GM06990 (cell line): ENCODE data around the gene TYK2.

ENCODE experiments used
- DNase-seq: peaks from one replicate; pipeline ENCODE4 v3.0.0-alpha.2; 2011; ENCODE audit not compliant: insufficient read length; ENCODE audit errors: extremely low read depth
- H3K27me3 ChIP-seq: replicated peaks from 2 replicates; pipeline ENCODE4 v1.6.0; 2011; ENCODE audit warnings: low read length; ENCODE audit not compliant: control insufficient read depth, insufficient read depth
- H3K36me3 ChIP-seq: 2 replicates; pipeline ENCODE4 v1.5.1; 2011; ENCODE audit warnings: low read length; ENCODE audit not compliant: control insufficient read depth, insufficient read depth
- H3K4me3 ChIP-seq: replicated peaks from 2 replicates; pipeline ENCODE4 v1.5.1; 2011; ENCODE audit warnings: low read depth, mild to moderate bottlenecking, control low read depth, low read length
- CTCF ChIP-seq: IDR thresholded peaks from 2 replicates; pipeline ENCODE4 v1.5.1; 2011; ENCODE audit warnings: low read length, control low read depth, mild to moderate bottlenecking, inconsistent platforms; ENCODE audit not compliant: insufficient read depth, poor library complexity, severe bottlenecking

Gene TYK2

GRCh38 chr19:10318807-10319682, 61.3 kb downstream of the TYK2 start:
- no peak for TF ChIP-seq CTCF
- Histone ChIP-seq H3K27me3 (no peaks in the 10 kb centered on the region), H3K36me3 (peaks cover 38% of the 10 kb centered on the region), H3K4me3 (no peak overlapping the region)
- no peak for DNase-seq

GRCh38 chr19:10317857-10318462, 62.4 kb downstream of the TYK2 start:
- Histone ChIP-seq H3K27me3 (no peaks in the 10 kb centered on the region), H3K4me3 (no peak overlapping the region), H3K36me3 (peaks cover 31% of the 10 kb centered on the region)
- DNase-seq: no peak
- no peak for TF ChIP-seq CTCF

- Histone ChIP-seq H3K4me3 (no peak overlapping the region), H3K36me3 (peaks cover 25% of the 10 kb centered on the region), H3K27me3 (no peaks in the 10 kb centered on the region)
- no peak for TF ChIP-seq CTCF
- no peak for DNase-seq
These were observed 63.1 kb downstream of the TYK2 start for GRCh38 chr19:10317045-10317856.

GRCh38 chr19:10316229-10317044, 63.9 kb downstream of the TYK2 start:
- no peak for TF ChIP-seq CTCF
- DNase-seq: no peak
- Histone ChIP-seq H3K36me3 (peaks cover 19% of the 10 kb centered on the region), H3K27me3 (no peaks in the 10 kb centered on the region), H3K4me3 (no peak overlapping the region)
